HepG2 (cell line): ENCODE data around the gene CCND1. TPM values are rescaled to one million over a fixed set of nuclear protein-coding genes. Genes with fewer than 3 reads are reported as not detected.

Experiments
- ELF3 ChIP-seq: IDR thresholded peaks from 2 replicates; pipeline ENCODE4 v1.6.1; 2016; ENCODE audit warnings: missing genetic modification reagents, missing compliant biosample characterization
- FOXM1 ChIP-seq: sonication (generic); formaldehyde crosslinking; IDR thresholded peaks from 2 replicates; pipeline ENCODE4 v1.5.0; 2020; ENCODE audit warnings: missing genetic modification reagents
- IRF2 ChIP-seq: IDR thresholded peaks from 2 replicates; pipeline ENCODE4 v1.6.1; 2018; ENCODE audit warnings: missing genetic modification reagents, missing compliant biosample characterization
- RXRA ChIP-seq: sonication (generic); formaldehyde crosslinking; IDR thresholded peaks from 2 replicates; pipeline ENCODE4 v1.5.1; 2020; ENCODE audit warnings: missing genetic modification reagents
- SRSF1 ChIP-seq: fragments of 200-400 bp; formaldehyde crosslinking; optimal IDR thresholded peaks from 2 replicates; pipeline ENCODE3; 2017; ENCODE audit warnings: mild to moderate bottlenecking, low read depth, low read length, moderate library complexity
- TEAD3 ChIP-seq: optimal IDR thresholded peaks from 2 replicates; pipeline ENCODE3; 2016; ENCODE audit warnings: borderline replicate concordance
- U2AF1 ChIP-seq: fragments of 200-400 bp; formaldehyde crosslinking; optimal IDR thresholded peaks from 2 replicates; pipeline ENCODE3; 2017; ENCODE audit warnings: mild to moderate bottlenecking, low read depth, low read length
- U2AF2 ChIP-seq: fragments of 200-400 bp; formaldehyde crosslinking; IDR thresholded peaks from 2 replicates; pipeline ENCODE4 v1.6.1; 2017; ENCODE audit warnings: low read depth, mild to moderate bottlenecking, low read length
- ZMAT5 ChIP-seq: sonication (generic); formaldehyde crosslinking; IDR thresholded peaks from 2 replicates; pipeline ENCODE4 v1.5.0; 2020; ENCODE audit warnings: mild to moderate bottlenecking, low read depth, missing genetic modification reagents, borderline replicate concordance
- ZNF274 ChIP-seq: sonication (generic); formaldehyde crosslinking; IDR thresholded peaks from 2 replicates; pipeline ENCODE4 v1.5.1; 2020; ENCODE audit warnings: mild to moderate bottlenecking, missing genetic modification reagents
- ZNF317 ChIP-seq: sonication (generic); formaldehyde crosslinking; IDR thresholded peaks from 2 replicates; pipeline ENCODE4 v1.5.0; 2020; ENCODE audit warnings: mild to moderate bottlenecking, missing genetic modification reagents
- ZNF329 ChIP-seq: sonication (generic); formaldehyde crosslinking; IDR thresholded peaks from 2 replicates; pipeline ENCODE4 v1.9.0; 2021; ENCODE audit warnings: low read depth, mild to moderate bottlenecking, missing genetic modification reagents
- ZNF354B ChIP-seq: sonication (generic); formaldehyde crosslinking; IDR thresholded peaks from 2 replicates; pipeline ENCODE4 v1.8.0; 2022; ENCODE audit warnings: mild to moderate bottlenecking, missing genetic modification reagents
- ZNF550 ChIP-seq: sonication (generic); formaldehyde crosslinking; IDR thresholded peaks from 2 replicates; pipeline ENCODE4 v1.4.0; 2020; ENCODE audit warnings: mild to moderate bottlenecking, missing genetic modification reagents, borderline replicate concordance
- ZNF776 ChIP-seq: sonication (generic); formaldehyde crosslinking; IDR thresholded peaks from 2 replicates; pipeline ENCODE4 v1.4.0; 2020; ENCODE audit warnings: mild to moderate bottlenecking, missing genetic modification reagents
- ZSCAN25 ChIP-seq: sonication (generic); formaldehyde crosslinking; IDR thresholded peaks from 2 replicates; pipeline ENCODE4 v1.8.0; 2022; ENCODE audit warnings: mild to moderate bottlenecking, missing genetic modification reagents
- polyA plus RNA-seq, 8 experiments: library from polyadenylated mRNA; depleted of rRNA in 3 of 8; stranded (reverse) in 7 of 8; unstranded in 1 of 8; fragments of >200 nt; fragmentation: Illumina TruSeq in 4 of 8; extraction: Trizol in 4 of 8; gene quantifications; 2 replicates each; pipeline versions ENCODE4 v1.2.1 to v1.2.3, GENCODE V29; 2011 to 2016; ENCODE audit warnings: low read depth in 4 of 8, missing spikeins in 1 of 8, mixed read lengths in 1 of 8; ENCODE audit not compliant: insufficient read depth in 1 of 8
- total RNA-seq, 5 experiments: library from RNA; depleted of rRNA; stranded (reverse); fragments of >200 nt; fragmentation: Illumina TruSeq; extraction: Trizol; gene quantifications; 2 replicates each; pipeline ENCODE4 v1.2.3, GENCODE V29; 2016; ENCODE audit warnings: low read depth in 1 of 5
- TF ChIP-seq, protein P1 (sequence below), 2 experiments: fragments of 450-650 bp in 1 of 2; sonication (generic) in 1 of 2; formaldehyde crosslinking in 1 of 2; IDR thresholded peaks; 2 replicates each; pipeline versions ENCODE4 v1.6.1 to v1.8.0; 2016 to 2022; ENCODE audit warnings: antibody characterized with exemption in 1 of 2, mild to moderate bottlenecking in 1 of 2, missing genetic modification reagents in 1 of 2
- TF ChIP-seq, protein P2 (sequence below): sonication (generic); formaldehyde crosslinking; conservative IDR thresholded peaks from 2 replicates; pipeline ENCODE4 v1.4.0; 2020; ENCODE audit warnings: missing genetic modification reagents

The CCND1 gene
- total and polyA plus RNA-seq, 2 of the 13 experiments (the other 11 are each of a cell fraction or from before 2014, with no cell fraction given) = 107 to 136 TPM

- TF ChIP-seq, protein P1, sequence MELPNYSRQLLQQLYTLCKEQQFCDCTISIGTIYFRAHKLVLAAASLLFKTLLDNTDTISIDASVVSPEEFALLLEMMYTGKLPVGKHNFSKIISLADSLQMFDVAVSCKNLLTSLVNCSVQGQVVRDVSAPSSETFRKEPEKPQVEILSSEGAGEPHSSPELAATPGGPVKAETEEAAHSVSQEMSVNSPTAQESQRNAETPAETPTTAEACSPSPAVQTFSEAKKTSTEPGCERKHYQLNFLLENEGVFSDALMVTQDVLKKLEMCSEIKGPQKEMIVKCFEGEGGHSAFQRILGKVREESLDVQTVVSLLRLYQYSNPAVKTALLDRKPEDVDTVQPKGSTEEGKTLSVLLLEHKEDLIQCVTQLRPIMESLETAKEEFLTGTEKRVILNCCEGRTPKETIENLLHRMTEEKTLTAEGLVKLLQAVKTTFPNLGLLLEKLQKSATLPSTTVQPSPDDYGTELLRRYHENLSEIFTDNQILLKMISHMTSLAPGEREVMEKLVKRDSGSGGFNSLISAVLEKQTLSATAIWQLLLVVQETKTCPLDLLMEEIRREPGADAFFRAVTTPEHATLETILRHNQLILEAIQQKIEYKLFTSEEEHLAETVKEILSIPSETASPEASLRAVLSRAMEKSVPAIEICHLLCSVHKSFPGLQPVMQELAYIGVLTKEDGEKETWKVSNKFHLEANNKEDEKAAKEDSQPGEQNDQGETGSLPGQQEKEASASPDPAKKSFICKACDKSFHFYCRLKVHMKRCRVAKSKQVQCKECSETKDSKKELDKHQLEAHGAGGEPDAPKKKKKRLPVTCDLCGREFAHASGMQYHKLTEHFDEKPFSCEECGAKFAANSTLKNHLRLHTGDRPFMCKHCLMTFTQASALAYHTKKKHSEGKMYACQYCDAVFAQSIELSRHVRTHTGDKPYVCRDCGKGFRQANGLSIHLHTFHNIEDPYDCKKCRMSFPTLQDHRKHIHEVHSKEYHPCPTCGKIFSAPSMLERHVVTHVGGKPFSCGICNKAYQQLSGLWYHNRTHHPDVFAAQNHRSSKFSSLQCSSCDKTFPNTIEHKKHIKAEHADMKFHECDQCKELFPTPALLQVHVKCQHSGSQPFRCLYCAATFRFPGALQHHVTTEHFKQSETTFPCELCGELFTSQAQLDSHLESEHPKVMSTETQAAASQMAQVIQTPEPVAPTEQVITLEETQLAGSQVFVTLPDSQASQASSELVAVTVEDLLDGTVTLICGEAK (IDR thresholded peaks at IDR 0.05) = no peak
- TF ChIP-seq, protein P1 (CRISPR knock-in tag; IDR thresholded peaks at IDR 0.05) = no peak
- TF ChIP-seq ZSCAN25 (CRISPR knock-in tag) (no peak), ZMAT5 (CRISPR knock-in tag) (no peak), ZNF354B (CRISPR knock-in tag) (no peak), ZNF274 (CRISPR knock-in tag) (no peak), ELF3 (CRISPR knock-in tag) (peak; percentile 81), ZNF329 (no peak), TEAD3 (peak; percentile 43), U2AF1 (no peak), FOXM1 (no peak), RXRA (CRISPR knock-in tag) (peak; percentile 82), ZNF317 (CRISPR knock-in tag) (no peak), ZNF776 (CRISPR knock-in tag) (no peak), ZNF550 (CRISPR knock-in tag) (no peak), IRF2 (CRISPR knock-in tag) (peak; percentile 64), SRSF1 (peak; percentile 69), U2AF2 (no peak)
- TF ChIP-seq, protein P2, sequence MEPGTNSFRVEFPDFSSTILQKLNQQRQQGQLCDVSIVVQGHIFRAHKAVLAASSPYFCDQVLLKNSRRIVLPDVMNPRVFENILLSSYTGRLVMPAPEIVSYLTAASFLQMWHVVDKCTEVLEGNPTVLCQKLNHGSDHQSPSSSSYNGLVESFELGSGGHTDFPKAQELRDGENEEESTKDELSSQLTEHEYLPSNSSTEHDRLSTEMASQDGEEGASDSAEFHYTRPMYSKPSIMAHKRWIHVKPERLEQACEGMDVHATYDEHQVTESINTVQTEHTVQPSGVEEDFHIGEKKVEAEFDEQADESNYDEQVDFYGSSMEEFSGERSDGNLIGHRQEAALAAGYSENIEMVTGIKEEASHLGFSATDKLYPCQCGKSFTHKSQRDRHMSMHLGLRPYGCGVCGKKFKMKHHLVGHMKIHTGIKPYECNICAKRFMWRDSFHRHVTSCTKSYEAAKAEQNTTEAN (CRISPR knock-in tag) = no peak; the same call in 1 of the 2 replicates
These were observed 61.3 kb downstream of the CCND1 start (continued) for GRCh38 chr11:69702239-69702691.
